Adrenal gland (tissue), 5 donors: ENCODE measurements around the gene WSCD2.

Source experiments
- POLR2A ChIP-seq, 2 donors: fragments of 450-650 bp; IDR thresholded peaks; one replicate each; pipeline ENCODE4 v1.6.1; 2017; ENCODE audit warnings: antibody characterized with exemption in 2 of 2, mild to moderate bottlenecking in 2 of 2, moderate library complexity in 1 of 2
- TF ChIP-seq, protein P1 (sequence below), 6 experiments: fragments of 450-650 bp in 4 of 6; fragments of 200-600 bp in 2 of 6; sonication (generic) in 1 of 6; IDR thresholded peaks; 1 replicate in 5 of 6; 2 replicates in 1 of 6; pipeline versions ENCODE4 v1.5.1 to v1.8.0; 2016 to 2021; ENCODE audit warnings: antibody characterized with exemption in 6 of 6, mild to moderate bottlenecking in 2 of 6, moderate library complexity in 1 of 6
- donor health status: DM: no; HTN: no; CAD: no.

DNA sequence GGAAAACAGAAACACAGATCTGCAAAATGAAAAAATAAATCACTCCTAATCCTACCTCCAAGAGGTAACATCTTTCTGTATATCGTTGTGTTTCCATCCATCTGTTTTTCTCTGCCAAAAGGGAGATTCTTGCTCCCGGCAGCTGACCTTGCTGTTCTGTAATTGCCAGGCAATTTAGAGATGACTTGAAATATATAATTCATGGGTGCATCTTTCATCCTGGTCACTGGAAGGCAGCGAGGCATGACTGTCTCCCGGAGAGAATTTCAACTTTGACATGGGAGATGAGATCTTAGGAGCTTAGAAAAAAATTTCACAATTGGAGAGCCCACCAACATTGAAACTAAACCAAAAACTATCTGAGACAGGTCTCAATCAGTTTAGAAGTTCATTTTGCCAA is 53.0 kb downstream of the WSCD2 start:
- TF ChIP-seq, protein P1, sequence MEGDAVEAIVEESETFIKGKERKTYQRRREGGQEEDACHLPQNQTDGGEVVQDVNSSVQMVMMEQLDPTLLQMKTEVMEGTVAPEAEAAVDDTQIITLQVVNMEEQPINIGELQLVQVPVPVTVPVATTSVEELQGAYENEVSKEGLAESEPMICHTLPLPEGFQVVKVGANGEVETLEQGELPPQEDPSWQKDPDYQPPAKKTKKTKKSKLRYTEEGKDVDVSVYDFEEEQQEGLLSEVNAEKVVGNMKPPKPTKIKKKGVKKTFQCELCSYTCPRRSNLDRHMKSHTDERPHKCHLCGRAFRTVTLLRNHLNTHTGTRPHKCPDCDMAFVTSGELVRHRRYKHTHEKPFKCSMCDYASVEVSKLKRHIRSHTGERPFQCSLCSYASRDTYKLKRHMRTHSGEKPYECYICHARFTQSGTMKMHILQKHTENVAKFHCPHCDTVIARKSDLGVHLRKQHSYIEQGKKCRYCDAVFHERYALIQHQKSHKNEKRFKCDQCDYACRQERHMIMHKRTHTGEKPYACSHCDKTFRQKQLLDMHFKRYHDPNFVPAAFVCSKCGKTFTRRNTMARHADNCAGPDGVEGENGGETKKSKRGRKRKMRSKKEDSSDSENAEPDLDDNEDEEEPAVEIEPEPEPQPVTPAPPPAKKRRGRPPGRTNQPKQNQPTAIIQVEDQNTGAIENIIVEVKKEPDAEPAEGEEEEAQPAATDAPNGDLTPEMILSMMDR (IDR thresholded peaks at IDR 0.05): no peak
- TF ChIP-seq POLR2A (IDR thresholded peaks at IDR 0.05): no peak
